Endodermal cell (in vitro differentiated cells): Measurements from ENCODE around the gene MYO5A. TPM values are rescaled to one million over a fixed set of nuclear protein-coding genes. Genes with fewer than 3 reads are reported as not detected.

Experiments used
- DNase-seq: peaks from one replicate; pipeline ENCODE4 v3.0.0-alpha.2; 2017
- H3K27ac ChIP-seq: 2 replicates; pipeline ENCODE4 v1.5.1; 2013; ENCODE audit warnings: mild to moderate bottlenecking, low read depth, low read length, moderate library complexity
- H3K27me3 ChIP-seq: 2 replicates; pipeline ENCODE4 v1.6.1; 2013; ENCODE audit warnings: mild to moderate bottlenecking, low read length, moderate library complexity; ENCODE audit not compliant: insufficient read depth, control insufficient read depth, poor library complexity, severe bottlenecking
- H3K36me3 ChIP-seq: 2 replicates; pipeline ENCODE4 v1.7.0; 2013; ENCODE audit warnings: mild to moderate bottlenecking, low read length, moderate library complexity; ENCODE audit not compliant: control insufficient read depth, insufficient read depth
- H3K4me1 ChIP-seq: one replicate; pipeline ENCODE4 v1.7.0; 2013; ENCODE audit warnings: low read length; ENCODE audit not compliant: control insufficient read depth, insufficient read depth
- H3K4me3 ChIP-seq: 2 replicates; pipeline ENCODE4 v1.5.1; 2013; ENCODE audit warnings: mild to moderate bottlenecking, low read length, moderate library complexity
- H3K9ac ChIP-seq: 2 replicates; pipeline ENCODE4 v1.6.1; 2013; ENCODE audit warnings: mild to moderate bottlenecking, low read length, moderate library complexity; ENCODE audit not compliant: poor library complexity, severe bottlenecking; ENCODE audit errors: extremely low read depth
- H3K9me3 ChIP-seq: 2 replicates; pipeline ENCODE4 v1.6.1; 2013; ENCODE audit warnings: mild to moderate bottlenecking, low read length, moderate library complexity; ENCODE audit not compliant: control insufficient read depth
- H3K27ac Mint-ChIP-seq: 2 replicates; pipeline ENCODE4 v1.8.0; 2020; ENCODE audit warnings: mixed read lengths
- H3K27me3 Mint-ChIP-seq: 2 replicates; pipeline ENCODE4 v1.8.0; 2021; ENCODE audit warnings: mild to moderate bottlenecking, mixed read lengths; ENCODE audit not compliant: insufficient read depth
- H3K36me3 Mint-ChIP-seq: 2 replicates; pipeline ENCODE4 v1.8.0; 2020; ENCODE audit warnings: low read depth, mixed read lengths
- H3K4me1 Mint-ChIP-seq: 2 replicates; pipeline ENCODE4 v1.8.0; 2020; ENCODE audit warnings: mixed read lengths
- H3K4me3 Mint-ChIP-seq: 2 replicates; pipeline ENCODE4 v1.8.0; 2020; ENCODE audit warnings: mild to moderate bottlenecking, moderate library complexity, mixed read lengths
- H3K9me3 Mint-ChIP-seq: 2 replicates; pipeline ENCODE4 v1.8.0; 2020; ENCODE audit warnings: mild to moderate bottlenecking, mixed read lengths
- CTCF ChIP-seq: fragments of 200-600 bp; sonication (generic); conservative IDR thresholded peaks from 2 replicates; pipeline ENCODE4 v1.5.0; 2021; ENCODE audit warnings: antibody characterized with exemption, mild to moderate bottlenecking
- WGBS, 2 experiments: methylation state at CpG; one replicate each; pipeline versions ENCODE4 v1.1.5 to v1.1.7; 2013; ENCODE audit warnings: missing lambda C conversion rate in 2 of 2, mixed read lengths in 1 of 2; ENCODE audit not compliant: insufficient coverage in 1 of 2, insufficient read length in 1 of 2; 5-methylcytosine and 5-hydroxymethylcytosine counted together
- total RNA-seq, 2 donors: library from RNA; stranded (reverse); fragmentation: NEBNext Ultra II Directional in 1 of 2; extraction: Animal tissue kit (Norgen Biotek cat#: 25700) in 1 of 2; gene quantifications; 2 replicates in 1 of 2; 3 replicates in 1 of 2; pipeline ENCODE4 v1.2.1, GENCODE V29; 2021

The MYO5A gene
- total RNA-seq, 2 donors from 2014 or later = 10.0 to 13.1 TPM

GRCh38 chr15:52495125-52495524, 33.6 kb downstream of the MYO5A start:
- Mint-ChIP-seq H3K36me3 (no peaks in the 10 kb centered on the region), H3K4me3 (no peak overlapping the region), H3K4me1 (no peaks in the 10 kb centered on the region), H3K27me3 (no peaks in the 10 kb centered on the region), H3K9me3 (no peaks in the 10 kb centered on the region), H3K27ac (no peak overlapping the region)
- H3K9ac ChIP-seq = no peak overlapping the region
- DNase-seq = no peak
- no peaks in the 10 kb centered on the region for H3K27me3 ChIP-seq
- no peak overlapping the region for H3K4me3 ChIP-seq
- no peaks in the 10 kb centered on the region for H3K36me3 ChIP-seq
- no peaks in the 10 kb centered on the region for H3K9me3 ChIP-seq
- no peak overlapping the region for H3K27ac ChIP-seq
- no peak for TF ChIP-seq CTCF
- H3K4me1 ChIP-seq = no peaks in the 10 kb centered on the region

- Histone ChIP-seq H3K4me3 (no peak overlapping the region), H3K27me3 (no peaks in the 10 kb centered on the region), H3K27ac (no peak overlapping the region), H3K36me3 (no peaks in the 10 kb centered on the region), H3K9ac (no peak overlapping the region), H3K4me1 (no peaks in the 10 kb centered on the region), H3K9me3 (no peaks in the 10 kb centered on the region)
- Mint-ChIP-seq H3K4me1 (no peaks in the 10 kb centered on the region), H3K27ac (no peak overlapping the region), H3K4me3 (no peak overlapping the region), H3K36me3 (no peaks in the 10 kb centered on the region), H3K27me3 (no peaks in the 10 kb centered on the region), H3K9me3 (no peaks in the 10 kb centered on the region)
- WGBS, 2 experiments = 95 to 100% methylated on average over 2 to 3 of the region's 3 CpGs
- TF ChIP-seq CTCF = no peak
- DNase-seq = no peak
Measured at GRCh38 chr15:52493968-52494367, 34.7 kb downstream of the MYO5A start.

- no peak for TF ChIP-seq CTCF
- Histone ChIP-seq H3K4me1 (peaks cover 5% of the 10 kb centered on the region), H3K27me3 (no peaks in the 10 kb centered on the region), H3K9me3 (no peaks in the 10 kb centered on the region), H3K4me3 (no peak overlapping the region), H3K27ac (no peak overlapping the region), H3K9ac (no peak overlapping the region), H3K36me3 (no peaks in the 10 kb centered on the region)
- no peak overlapping the region for H3K27ac Mint-ChIP-seq
- no peak overlapping the region for H3K4me3 Mint-ChIP-seq
- no peaks in the 10 kb centered on the region for H3K36me3 Mint-ChIP-seq
- H3K4me1 Mint-ChIP-seq = peaks cover 4% of the 10 kb centered on the region
- no peaks in the 10 kb centered on the region for H3K9me3 Mint-ChIP-seq
- 92 to 94% methylated on average over 4 of the region's 4 CpGs for WGBS, 2 experiments
- DNase-seq = no peak
- H3K27me3 Mint-ChIP-seq = no peaks in the 10 kb centered on the region
Measured at GRCh38 chr15:52492132-52492531, 36.5 kb downstream of the MYO5A start.
